ENCODE data around the gene CCDC127. TPM values are rescaled to one million over a fixed set of nuclear protein-coding genes. Genes with fewer than 3 reads are reported as not detected.
A peak's percentile ranks its signal among the peaks of the same experiment; 100 is the strongest.

CCDC127 gene
- total RNA-seq, 1 donor from 2014 or later, result 7.0 TPM

GRCh38 chr5:158807-159447 lies 59.0 kb downstream of the CCDC127 start:
- H3K4me2 ChIP-seq, result no peak overlapping the region
- Mint-ChIP-seq H3K36me3 (peaks cover 34% of the 10 kb centered on the region), H3K27ac (peak overlapping the region; percentile 78), H3K4me1 (peaks cover 20% of the 10 kb centered on the region), H3K27me3 (ENCODE audit: insufficient read depth, low read depth) (peaks cover 8% of the 10 kb centered on the region), H3K4me3 (no peak overlapping the region), H3K9me3 (peaks cover 2% of the 10 kb centered on the region)
- no peak for TF ChIP-seq EZH2phosphoT487 (IDR thresholded peaks at IDR 0.05)
- TF ChIP-seq CTCF (IDR thresholded peaks at IDR 0.05), result no peak
- TF ChIP-seq EZH2 (IDR thresholded peaks at IDR 0.05), result no peak
- H3K9me3 ChIP-seq (ENCODE audit: low read depth), result no peaks in the 10 kb centered on the region
- no peak overlapping the region for H3K9ac ChIP-seq
- peaks cover 10% of the 10 kb centered on the region for H3F3A ChIP-seq (ENCODE audit: low read depth)
- peaks cover 2% of the 10 kb centered on the region for H3K4me1 ChIP-seq
- no peak overlapping the region for H2AFZ ChIP-seq (replicated peaks)
- DNase-seq (ENCODE audit: low spot score), result no peak
- no peak overlapping the region for H3K4me3 ChIP-seq
- H3K36me3 ChIP-seq, result peaks cover 3% of the 10 kb centered on the region
- no peaks in the 10 kb centered on the region for H3K27me3 ChIP-seq
- no peaks in the 10 kb centered on the region for H3K79me2 ChIP-seq (ENCODE audit: low read depth)
- H3K27ac ChIP-seq, result peak overlapping the region; percentile 46
- no peaks in the 10 kb centered on the region for H4K20me1 ChIP-seq (ENCODE audit: low read depth)

GRCh38 chr5:157801-158200 lies 60.2 kb downstream of the CCDC127 start:
- TF ChIP-seq CTCF (IDR thresholded peaks at IDR 0.05) (no peak), EZH2phosphoT487 (IDR thresholded peaks at IDR 0.05) (no peak), EZH2 (IDR thresholded peaks at IDR 0.05) (no peak)
- H3K27me3 Mint-ChIP-seq (ENCODE audit: insufficient read depth, low read depth), result peaks cover 5% of the 10 kb centered on the region
- Histone ChIP-seq H3F3A (ENCODE audit: low read depth) (peaks cover 8% of the 10 kb centered on the region), H4K20me1 (ENCODE audit: low read depth) (no peaks in the 10 kb centered on the region), H3K4me3 (no peak overlapping the region), H3K27ac (no peak overlapping the region), H3K9me3 (ENCODE audit: low read depth) (no peaks in the 10 kb centered on the region), H3K9ac (no peak overlapping the region), H2AFZ (replicated peaks) (no peak overlapping the region), H3K36me3 (peaks cover 3% of the 10 kb centered on the region), H3K27me3 (no peaks in the 10 kb centered on the region), H3K4me2 (no peak overlapping the region), H3K4me1 (peaks cover 6% of the 10 kb centered on the region), H3K79me2 (ENCODE audit: low read depth) (no peaks in the 10 kb centered on the region)
- no peak for DNase-seq (ENCODE audit: low spot score)
- H3K27ac Mint-ChIP-seq, result no peak overlapping the region
- H3K9me3 Mint-ChIP-seq, result no peaks in the 10 kb centered on the region
- no peak overlapping the region for H3K4me3 Mint-ChIP-seq
- H3K4me1 Mint-ChIP-seq, result peaks cover 20% of the 10 kb centered on the region
- H3K36me3 Mint-ChIP-seq, result peaks cover 31% of the 10 kb centered on the region

GRCh38 chr5:157126-157715 lies 60.7 kb downstream of the CCDC127 start:
- peaks cover 5% of the 10 kb centered on the region for H3K27me3 Mint-ChIP-seq (ENCODE audit: insufficient read depth, low read depth)
- H3K27ac Mint-ChIP-seq, result no peak overlapping the region
- Histone ChIP-seq H3K27ac (no peak overlapping the region), H3K4me1 (peaks cover 6% of the 10 kb centered on the region), H3F3A (ENCODE audit: low read depth) (peaks cover 12% of the 10 kb centered on the region), H3K27me3 (no peaks in the 10 kb centered on the region), H4K20me1 (ENCODE audit: low read depth) (no peaks in the 10 kb centered on the region), H3K4me2 (no peak overlapping the region), H3K4me3 (no peak overlapping the region), H3K36me3 (peaks cover 3% of the 10 kb centered on the region), H3K9me3 (ENCODE audit: low read depth) (no peaks in the 10 kb centered on the region), H2AFZ (replicated peaks) (no peak overlapping the region), H3K79me2 (ENCODE audit: low read depth) (no peaks in the 10 kb centered on the region), H3K9ac (no peak overlapping the region)
- H3K4me1 Mint-ChIP-seq, result peaks cover 20% of the 10 kb centered on the region
- no peak for DNase-seq (ENCODE audit: low spot score)
- no peak for TF ChIP-seq CTCF (IDR thresholded peaks at IDR 0.05)
- TF ChIP-seq EZH2phosphoT487 (IDR thresholded peaks at IDR 0.05), result no peak
- no peak for TF ChIP-seq EZH2 (IDR thresholded peaks at IDR 0.05)
- H3K9me3 Mint-ChIP-seq, result no peaks in the 10 kb centered on the region
- no peak overlapping the region for H3K4me3 Mint-ChIP-seq
- H3K36me3 Mint-ChIP-seq, result peaks cover 36% of the 10 kb centered on the region
